Loucy (cell line): ENCODE measurements around the gene WHRN.

Source experiments
- H2AFZ ChIP-seq: fragments of 200-600 bp; sonication (generic); 2 replicates; pipeline ENCODE4 v1.6.0; 2016; ENCODE audit warnings: antibody characterized with exemption, mild to moderate bottlenecking, low read length, moderate library complexity
- H3F3A ChIP-seq: fragments of 200-600 bp; 2 replicates; pipeline ENCODE4 v1.6.0; 2016; ENCODE audit warnings: antibody characterized with exemption, low read depth, mild to moderate bottlenecking
- H3K27me3 ChIP-seq: fragments of 200-600 bp; sonication (generic); 2 replicates; pipeline ENCODE4 v1.6.1; 2014; ENCODE audit warnings: low read length, mild to moderate bottlenecking; ENCODE audit not compliant: insufficient read depth, poor library complexity, severe bottlenecking
- H3K36me3 ChIP-seq: fragments of 200-600 bp; sonication (generic); 2 replicates; pipeline ENCODE4 v1.6.1; 2016; ENCODE audit warnings: low read length; ENCODE audit not compliant: insufficient read depth
- H3K4me1 ChIP-seq: fragments of 200-600 bp; sonication (generic); 2 replicates; pipeline ENCODE4 v1.5.1; 2014; ENCODE audit warnings: low read length, mild to moderate bottlenecking; ENCODE audit not compliant: insufficient read depth, poor library complexity, severe bottlenecking
- H3K4me2 ChIP-seq: fragments of 200-600 bp; sonication (generic); 2 replicates; pipeline ENCODE4 v1.6.0; 2014; ENCODE audit warnings: antibody characterized with exemption, low read length, low read depth, mild to moderate bottlenecking; ENCODE audit not compliant: poor library complexity, severe bottlenecking
- H3K4me3 ChIP-seq: fragments of 200-600 bp; sonication (generic); 2 replicates; pipeline ENCODE4 v1.5.1; 2014; ENCODE audit warnings: low read length, mild to moderate bottlenecking, mixed read lengths; ENCODE audit not compliant: poor library complexity, severe bottlenecking
- H3K79me2 ChIP-seq: fragments of 200-600 bp; sonication (generic); 2 replicates; pipeline ENCODE4 v1.6.1; 2014; ENCODE audit warnings: low read length; ENCODE audit not compliant: insufficient read depth
- H3K9ac ChIP-seq: fragments of 200-600 bp; sonication (generic); 2 replicates; pipeline ENCODE4 v1.6.0; 2014; ENCODE audit warnings: mild to moderate bottlenecking, low read depth, low read length, moderate library complexity; ENCODE audit not compliant: poor library complexity, severe bottlenecking
- H3K9me2 ChIP-seq: fragments of 200-600 bp; sonication (generic); replicated peaks from 2 replicates; pipeline ENCODE4 v1.6.1; 2016; ENCODE audit warnings: low read depth, low read length, mixed read lengths
- H3K9me3 ChIP-seq: fragments of 200-600 bp; sonication (generic); 2 replicates; pipeline ENCODE4 v1.6.1; 2014; ENCODE audit warnings: mild to moderate bottlenecking, antibody characterized with exemption, low read length, low read depth; ENCODE audit not compliant: insufficient read depth
- H4K20me1 ChIP-seq: fragments of 200-600 bp; sonication (generic); 2 replicates; pipeline ENCODE4 v1.6.0; 2014; ENCODE audit warnings: antibody characterized with exemption, low read length, mild to moderate bottlenecking; ENCODE audit not compliant: insufficient read depth, poor library complexity, severe bottlenecking
- EZH2phosphoT487 ChIP-seq: fragments of 200-600 bp; IDR thresholded peaks from 2 replicates; pipeline ENCODE4 v1.6.1; 2018; ENCODE audit warnings: antibody characterized with exemption, mild to moderate bottlenecking, moderate library complexity, borderline replicate concordance
- TF ChIP-seq, protein P1 (sequence below): fragments of 200-600 bp; sonication (generic); conservative IDR thresholded peaks from 2 replicates; pipeline ENCODE4 v1.5.1; 2014; ENCODE audit warnings: mild to moderate bottlenecking, antibody characterized with exemption, low read length

Gene WHRN

DNA sequence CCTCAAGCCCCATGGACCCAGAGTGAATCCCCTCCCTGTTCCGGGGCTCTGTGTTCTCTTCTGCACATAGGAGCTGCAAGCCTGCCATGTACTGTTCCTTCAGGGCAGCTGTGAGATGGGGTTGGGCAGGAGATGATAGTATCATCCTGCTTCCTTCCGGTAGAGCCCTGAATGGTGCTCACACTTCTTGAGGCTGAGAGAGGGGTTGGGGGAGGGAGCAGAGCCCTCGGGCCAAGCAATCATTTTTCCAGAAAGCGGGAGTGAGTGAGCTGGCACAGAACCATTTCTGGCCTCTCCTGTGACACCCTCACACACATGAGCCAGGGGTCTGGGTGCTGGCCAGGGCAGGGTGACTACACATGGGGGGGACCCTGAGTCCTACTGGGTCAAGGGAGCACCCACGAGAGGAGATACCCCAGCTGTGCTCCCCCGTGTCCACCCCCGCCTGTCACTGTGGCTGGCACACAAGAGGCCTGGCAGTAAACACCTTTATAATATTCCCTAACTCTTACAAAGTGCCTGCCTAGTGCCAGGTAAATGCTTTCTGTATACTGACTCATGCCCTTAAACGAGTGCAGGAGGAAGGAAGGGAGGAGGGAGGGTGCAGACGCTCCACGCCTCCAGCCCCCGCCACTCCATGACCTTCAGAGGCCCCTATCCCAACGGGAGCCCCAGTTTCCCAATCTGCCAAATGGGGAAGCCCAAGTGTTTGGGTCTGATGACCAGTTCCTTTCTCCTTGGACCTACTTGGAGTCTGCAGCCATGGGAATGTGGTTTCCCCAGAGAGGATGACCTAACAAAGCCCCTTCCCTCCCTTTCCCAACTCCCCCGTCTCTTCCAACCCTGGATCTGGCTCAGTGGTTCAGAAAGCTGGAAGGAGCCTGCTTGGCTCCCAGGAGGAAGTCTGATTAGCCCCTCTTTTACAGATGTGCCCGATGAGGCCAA is 133.0 kb downstream of the WHRN start:
- Histone ChIP-seq H3K9me3 (no peaks in the 10 kb centered on the region), H3K79me2 (peaks cover 65% of the 10 kb centered on the region), H3K36me3 (peaks cover 59% of the 10 kb centered on the region), H3K4me1 (peaks cover 67% of the 10 kb centered on the region), H4K20me1 (no peaks in the 10 kb centered on the region), H2AFZ (no peak overlapping the region), H3K4me3 (peak overlapping the region; percentile 73), H3K4me2 (peak overlapping the region; percentile 95), H3F3A (peaks cover 13% of the 10 kb centered on the region; the same call in 1 of the 2 replicates), H3K9me2 (no peaks in the 10 kb centered on the region), H3K9ac (peak overlapping the region; percentile 82), H3K27me3 (no peaks in the 10 kb centered on the region)
- TF ChIP-seq, protein P1, sequence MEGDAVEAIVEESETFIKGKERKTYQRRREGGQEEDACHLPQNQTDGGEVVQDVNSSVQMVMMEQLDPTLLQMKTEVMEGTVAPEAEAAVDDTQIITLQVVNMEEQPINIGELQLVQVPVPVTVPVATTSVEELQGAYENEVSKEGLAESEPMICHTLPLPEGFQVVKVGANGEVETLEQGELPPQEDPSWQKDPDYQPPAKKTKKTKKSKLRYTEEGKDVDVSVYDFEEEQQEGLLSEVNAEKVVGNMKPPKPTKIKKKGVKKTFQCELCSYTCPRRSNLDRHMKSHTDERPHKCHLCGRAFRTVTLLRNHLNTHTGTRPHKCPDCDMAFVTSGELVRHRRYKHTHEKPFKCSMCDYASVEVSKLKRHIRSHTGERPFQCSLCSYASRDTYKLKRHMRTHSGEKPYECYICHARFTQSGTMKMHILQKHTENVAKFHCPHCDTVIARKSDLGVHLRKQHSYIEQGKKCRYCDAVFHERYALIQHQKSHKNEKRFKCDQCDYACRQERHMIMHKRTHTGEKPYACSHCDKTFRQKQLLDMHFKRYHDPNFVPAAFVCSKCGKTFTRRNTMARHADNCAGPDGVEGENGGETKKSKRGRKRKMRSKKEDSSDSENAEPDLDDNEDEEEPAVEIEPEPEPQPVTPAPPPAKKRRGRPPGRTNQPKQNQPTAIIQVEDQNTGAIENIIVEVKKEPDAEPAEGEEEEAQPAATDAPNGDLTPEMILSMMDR = no peak
- TF ChIP-seq EZH2phosphoT487 = no peak

DNA sequence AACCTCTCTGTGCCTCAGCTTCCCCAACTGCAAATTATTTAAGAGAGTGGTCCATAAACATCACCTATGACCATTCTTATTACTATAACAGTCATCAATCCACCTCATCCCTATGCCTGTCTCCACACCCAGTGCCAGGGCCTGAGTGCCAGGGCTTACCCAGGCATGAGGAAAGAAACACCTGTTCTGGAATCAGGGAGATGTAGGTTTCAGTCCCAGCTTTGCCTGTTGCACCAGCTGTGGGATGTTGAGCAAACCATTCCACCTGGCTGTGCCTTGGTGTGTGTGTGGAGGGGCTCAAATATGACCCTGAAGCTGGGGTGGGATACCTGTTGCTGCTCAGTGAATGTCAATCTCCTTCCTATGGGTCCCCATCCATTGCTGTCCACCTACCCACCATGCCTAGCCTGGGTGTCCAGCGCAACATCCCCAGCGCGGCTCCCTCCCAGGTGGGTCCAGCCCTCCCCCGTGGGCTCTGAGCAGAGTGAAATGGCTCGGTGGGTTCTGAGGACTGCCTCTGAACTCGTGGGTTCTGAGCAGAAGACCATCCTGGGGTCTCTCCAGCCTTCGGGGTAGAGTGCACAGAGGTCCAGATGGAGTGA is 133.8 kb downstream of the WHRN start:
- Histone ChIP-seq H3K9me2 (no peaks in the 10 kb centered on the region), H3K36me3 (peaks cover 59% of the 10 kb centered on the region; the same call in 1 of the 2 replicates), H2AFZ (no peak overlapping the region), H3K9ac (peak overlapping the region; percentile 82), H3K4me2 (peak overlapping the region; percentile 95), H3K9me3 (no peaks in the 10 kb centered on the region), H3K79me2 (peaks cover 57% of the 10 kb centered on the region), H3K4me3 (peak overlapping the region; percentile 73), H3F3A (peaks cover 13% of the 10 kb centered on the region; the same call in 1 of the 2 replicates), H3K4me1 (peaks cover 67% of the 10 kb centered on the region), H4K20me1 (no peaks in the 10 kb centered on the region), H3K27me3 (no peaks in the 10 kb centered on the region)
- TF ChIP-seq, protein P1 = no peak
- no peak for TF ChIP-seq EZH2phosphoT487

DNA sequence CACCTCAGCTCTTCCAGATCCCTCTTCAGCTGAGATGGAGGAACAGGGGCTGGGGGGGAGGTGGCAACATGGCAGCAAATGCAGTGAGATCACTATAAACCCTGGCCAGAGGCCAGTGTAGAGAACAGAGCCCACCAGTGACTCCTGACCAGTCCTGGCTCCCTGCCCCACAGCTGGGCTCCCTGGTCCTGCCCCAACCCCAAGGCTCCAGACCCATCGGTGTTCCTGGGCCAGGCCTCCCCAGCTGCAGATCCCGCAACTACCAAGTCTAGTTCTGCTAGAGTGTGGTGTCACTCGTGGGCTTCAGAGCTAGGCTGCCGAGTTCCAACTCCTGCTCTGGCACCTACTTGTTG is 134.3 kb downstream of the WHRN start:
- no peaks in the 10 kb centered on the region for H3K27me3 ChIP-seq
- H2AFZ ChIP-seq = no peak overlapping the region
- no peaks in the 10 kb centered on the region for H3K9me2 ChIP-seq
- no peak for TF ChIP-seq EZH2phosphoT487
- TF ChIP-seq, protein P1 = no peak
- peaks cover 54% of the 10 kb centered on the region for H3K79me2 ChIP-seq
- peak overlapping the region; percentile 95 for H3K4me2 ChIP-seq
- H3K4me3 ChIP-seq = peak overlapping the region; percentile 73
- peaks cover 61% of the 10 kb centered on the region; the same call in 1 of the 2 replicates for H3K36me3 ChIP-seq
- H4K20me1 ChIP-seq = no peaks in the 10 kb centered on the region
- peaks cover 13% of the 10 kb centered on the region; the same call in 1 of the 2 replicates for H3F3A ChIP-seq
- peaks cover 64% of the 10 kb centered on the region for H3K4me1 ChIP-seq
- H3K9me3 ChIP-seq = no peaks in the 10 kb centered on the region
- peak overlapping the region; percentile 82 for H3K9ac ChIP-seq
